Bronchus fibroblast of lung (primary cell): ENCODE data around the gene WNK4. TPM values are rescaled to one million over a fixed set of nuclear protein-coding genes. Genes with fewer than 3 reads are reported as not detected.

Source experiments
- total RNA-seq: library from RNA; depleted of rRNA; stranded (reverse); fragments of >200 nt; gene quantifications from 2 replicates; pipeline ENCODE4 v1.2.3, GENCODE V29; 2015

The WNK4 gene
- 0.74 and 1.7 TPM in 2 replicates for total RNA-seq

GRCh38 chr17:42779936-42780850 lies at the start of gene WNK4:
Gene WNK4 (plus strand): TSS chr17:42780610. CDS start chr17:42780699, 89 bp downstream.

GRCh38 chr17:42744806-42745617 lies 35.4 kb upstream of the WNK4 start, which contains the start of gene EZH1:
Gene EZH1 (minus strand): TSS chr17:42745040. CDS start chr17:42728941, 16,099 bp downstream.

GRCh38 chr17:42760652-42761581 lies 19.5 kb upstream of the WNK4 start, which contains the start of gene RAMP2:
Gene RAMP2 (plus strand): TSS chr17:42761227. CDS start chr17:42761262, 35 bp downstream.

GRCh38 chr17:42773290-42774035 lies 6.9 kb upstream of the WNK4 start, which contains the start of gene VPS25:
Gene VPS25 (plus strand): TSS chr17:42773449. CDS start chr17:42773476, 27 bp downstream.

GRCh38 chr17:42798383-42799380 lies 18.3 kb downstream of the WNK4 start, which contains the start of the genes CNTD1 and COA3:
Gene CNTD1 (plus strand): TSS chr17:42798861. CDS start chr17:42799068, 207 bp downstream.
Gene COA3 (minus strand): TSS chr17:42798704. CDS start chr17:42798681, 23 bp downstream.

GRCh38 chr17:42832934-42833766 lies 52.7 kb downstream of the WNK4 start, which contains the start of gene PSME3:
Gene PSME3 (plus strand): TSS chr17:42833397. CDS start chr17:42833632, 235 bp downstream.

GRCh38 chr17:42844271-42844670 lies 63.9 kb downstream of the WNK4 start, which contains the start of gene AOC2:
Gene AOC2 (plus strand): TSS chr17:42844580. CDS start chr17:42844627, 47 bp downstream.

Other genes with a start within 250 kb of the WNK4 start
- gene NAGLU, start 244.4 kb upstream of the WNK4 start, total RNA-seq = 31.4 and 37.3 TPM in 2 replicates
- 0.84 and 1.3 TPM in 2 replicates for gene HSD17B1, start 227.7 kb upstream of the WNK4 start, total RNA-seq
- 43.4 and 44.7 TPM in 2 replicates for gene COASY, start 218.5 kb upstream of the WNK4 start, total RNA-seq
- gene MLX, start 213.5 kb upstream of the WNK4 start, total RNA-seq = 40.9 and 41.5 TPM in 2 replicates
- 14.6 and 17.0 TPM in 2 replicates for gene PSMC3IP, start 202.9 kb upstream of the WNK4 start, total RNA-seq
- gene RETREG3, start 171.2 kb upstream of the WNK4 start, total RNA-seq = 33.3 and 38.8 TPM in 2 replicates
- gene TUBG1, start 170.9 kb upstream of the WNK4 start, total RNA-seq = 119 and 128 TPM in 2 replicates
- gene TUBG2, start 121.3 kb upstream of the WNK4 start, total RNA-seq = 8.5 and 11.8 TPM in 2 replicates
- 18.4 and 24.0 TPM in 2 replicates for gene PLEKHH3, start 103.6 kb upstream of the WNK4 start, total RNA-seq
- gene CCR10, start 98.8 kb upstream of the WNK4 start, total RNA-seq = 4.3 and 4.7 TPM in 2 replicates
- 16.0 and 16.4 TPM in 2 replicates for gene CNTNAP1, start 98.1 kb upstream of the WNK4 start, total RNA-seq
- gene EZH1, start 35.6 kb upstream of the WNK4 start, total RNA-seq = 8.2 and 9.4 TPM in 2 replicates
- 0.59 and 1.5 TPM in 2 replicates for gene RAMP2, start 19.4 kb upstream of the WNK4 start, total RNA-seq
- gene VPS25, start 7.2 kb upstream of the WNK4 start, total RNA-seq = 96.5 and 96.9 TPM in 2 replicates
- gene COA3, start 18.1 kb downstream of the WNK4 start, total RNA-seq = 90.8 and 94.0 TPM in 2 replicates
- not detected in 2 replicates for gene CNTD1, start 18.3 kb downstream of the WNK4 start, total RNA-seq
- gene BECN1, start 43.7 kb downstream of the WNK4 start, total RNA-seq = 76.7 and 87.3 TPM in 2 replicates
- 96.9 and 104 TPM in 2 replicates for gene PSME3, start 52.8 kb downstream of the WNK4 start, total RNA-seq
- 0.34 and 0.74 TPM in 2 replicates for gene AOC2, start 64.0 kb downstream of the WNK4 start, total RNA-seq
- under 0.01 and 0.15 TPM in 2 replicates for gene AOC3, start 70.6 kb downstream of the WNK4 start, total RNA-seq
- gene G6PC1, start 120.2 kb downstream of the WNK4 start, total RNA-seq = not detected in 2 replicates
- 27.2 and 31.5 TPM in 2 replicates for gene AARSD1, start 183.8 kb downstream of the WNK4 start, total RNA-seq
- 0.15 and 0.50 TPM in 2 replicates for gene PTGES3L, start 199.5 kb downstream of the WNK4 start, total RNA-seq
- 4.8 and 5.4 TPM in 2 replicates for gene RUNDC1, start 200.0 kb downstream of the WNK4 start, total RNA-seq
- gene RPL27, start 217.8 kb downstream of the WNK4 start, total RNA-seq = 1,301 and 1,423 TPM in 2 replicates
- 22.5 and 24.1 TPM in 2 replicates for gene IFI35, start 226.2 kb downstream of the WNK4 start, total RNA-seq
- gene VAT1, start 241.8 kb downstream of the WNK4 start, total RNA-seq = 189 and 196 TPM in 2 replicates
- gene RND2, start 244.6 kb downstream of the WNK4 start, total RNA-seq = 0.45 and 0.50 TPM in 2 replicates